HCT116 (cell line): ENCODE results near the gene ZNF621. TPM values are rescaled to one million over a fixed set of nuclear protein-coding genes. Genes with fewer than 3 reads are reported as not detected.

Source experiments
- ATAC-seq: fragments of 200-7000 bp; cut with Tn5 transposase; 2 replicates; pipeline ENCODE4 v1.9.1; 2020; ENCODE audit warnings: mild to moderate bottlenecking, moderate library complexity
- BruUV-seq: library from RNA; stranded (reverse); fragments of 400-500 nt; replicated peaks from 2 replicates; lab custom pipeline; 2021; lab: Mats Ljungman, UMichigan
- CTCF ChIA-PET: fragments of 300-600 bp; sonication (Branson Sonifier 250); formaldehyde crosslinking; loops from one replicate; lab custom pipeline; 2021; ENCODE audit warnings: antibody characterized with exemption; lab: Charles Lee
- POLR2A ChIA-PET: fragments of 300-600, 350-600 bp; sonication (Branson Sonifier 250); formaldehyde crosslinking; loops from one replicate; lab custom pipeline; 2021; ENCODE audit warnings: antibody characterized with exemption; lab: Charles Lee
- RAD21 ChIA-PET, 2 experiments: fragments of 300-600 bp; sonication (Branson Sonifier 250); formaldehyde crosslinking; loops; one replicate each; lab custom pipeline; 2023; ENCODE audit warnings: low total read pairs in 2 of 2; ENCODE audit not compliant: uncharacterized antibody in 2 of 2, unreplicated experiment in 2 of 2, low non-redundant PET in 1 of 2; lab: Charles Lee
- DNase-seq: peaks from one replicate; pipeline ENCODE4 v3.0.0-alpha.2; 2010; ENCODE audit warnings: low read depth, low spot score
- H2AFZ ChIP-seq: fragments of 200-600 bp; shearing (Covaris generic), sonication (generic); 2 replicates; pipeline ENCODE4 v1.6.1; 2017; ENCODE audit warnings: low read depth, mixed run types, mixed read lengths, antibody characterized with exemption, low read length; ENCODE audit not compliant: poor library complexity, severe bottlenecking
- H3K27ac ChIP-seq: 2 replicates; pipeline ENCODE4 v1.5.1; 2012; ENCODE audit warnings: low read depth, low read length
- H3K27me3 ChIP-seq: fragments of 200-600 bp; sonication (generic); 2 replicates; pipeline ENCODE4 v1.6.1; 2016; ENCODE audit warnings: mixed run types, low read length, mixed read lengths; ENCODE audit not compliant: insufficient read depth
- H3K36me3 ChIP-seq, 2 experiments: fragments of 200-500 bp in 1 of 2; fragments of 200-600 bp in 1 of 2; sonication (Bioruptor generic) in 1 of 2; sonication (generic) in 1 of 2; 2 replicates each; pipeline versions ENCODE4 v1.5.1 to v1.6.1; 2014 to 2016; ENCODE audit warnings: low read length in 2 of 2, inconsistent platforms in 1 of 2, mixed read lengths in 1 of 2, mixed run types in 1 of 2; ENCODE audit not compliant: insufficient read depth in 2 of 2, control insufficient read depth in 1 of 2
- H3K4me1 ChIP-seq, 2 experiments: fragments of 200-600 bp in 1 of 2; sonication (generic) in 1 of 2; 2 replicates each; pipeline versions ENCODE4 v1.5.1 to v1.6.1; 2012 to 2017; ENCODE audit warnings: low read length in 2 of 2, inconsistent platforms in 1 of 2, mild to moderate bottlenecking in 1 of 2, mixed read lengths in 1 of 2, mixed run types in 1 of 2, moderate library complexity in 1 of 2; ENCODE audit not compliant: insufficient read depth in 2 of 2, control insufficient read depth in 1 of 2
- H3K4me2 ChIP-seq: fragments of 200-600 bp; sonication (generic); 2 replicates; pipeline ENCODE4 v1.6.1; 2017; ENCODE audit warnings: mixed run types, low read length, mixed read lengths
- H3K4me3 ChIP-seq, 2 experiments: fragments of 200-600 bp in 1 of 2; sonication (generic) in 1 of 2; replicated peaks in 1 of 2; 2 replicates each; pipeline ENCODE4 v1.5.1; 2011 to 2016; ENCODE audit warnings: low read length in 2 of 2, control low read depth in 1 of 2, low read depth in 1 of 2, mild to moderate bottlenecking in 1 of 2, mixed read lengths in 1 of 2, mixed run types in 1 of 2
- H3K79me2 ChIP-seq: fragments of 200-600 bp; sonication (generic); 2 replicates; pipeline ENCODE4 v1.6.1; 2017; ENCODE audit warnings: mild to moderate bottlenecking, mixed run types, low read length, moderate library complexity, mixed read lengths; ENCODE audit not compliant: insufficient read depth
- H3K9ac ChIP-seq: fragments of 200-600 bp; sonication (generic); 2 replicates; pipeline ENCODE4 v1.6.1; 2016; ENCODE audit warnings: low read length, mixed read lengths
- H3K9me2 ChIP-seq: fragments of 200-600 bp; sonication (generic), shearing (Covaris generic); 2 replicates; pipeline ENCODE4 v1.6.1; 2017; ENCODE audit warnings: mixed run types, mild to moderate bottlenecking, moderate library complexity; ENCODE audit not compliant: insufficient read depth
- H3K9me3 ChIP-seq, 2 experiments: fragments of 200-500 bp in 1 of 2; fragments of 200-600 bp in 1 of 2; sonication (Bioruptor generic) in 1 of 2; sonication (generic) in 1 of 2; 2 replicates each; pipeline ENCODE4 v1.6.1; 2014 to 2017; ENCODE audit warnings: low read length in 2 of 2, mixed read lengths in 2 of 2, inconsistent platforms in 1 of 2, low read depth in 1 of 2, mild to moderate bottlenecking in 1 of 2, mixed run types in 1 of 2, moderate library complexity in 1 of 2; ENCODE audit not compliant: control insufficient read depth in 1 of 2, insufficient read depth in 1 of 2
- H4K20me1 ChIP-seq: fragments of 200-600 bp; sonication (generic), shearing (Covaris generic); 2 replicates; pipeline ENCODE4 v1.6.1; 2017; ENCODE audit warnings: mixed run types, mild to moderate bottlenecking, moderate library complexity; ENCODE audit not compliant: insufficient read depth
- CBX3 ChIP-seq: IDR thresholded peaks from 2 replicates; pipeline ENCODE4 v1.6.1; 2012; ENCODE audit warnings: low read depth
- EGR1 ChIP-seq: IDR thresholded peaks from 2 replicates; pipeline ENCODE4 v1.6.1; 2012; ENCODE audit warnings: low read depth
- ELF1 ChIP-seq: IDR thresholded peaks from 2 replicates; pipeline ENCODE4 v1.6.1; 2012; ENCODE audit warnings: low read depth, borderline replicate concordance
- EZH2 ChIP-seq: fragments of 200-600 bp; sonication (generic); IDR thresholded peaks from 2 replicates; pipeline ENCODE4 v1.6.1; 2017; ENCODE audit warnings: antibody characterized with exemption, mixed run types
- EZH2phosphoT487 ChIP-seq: fragments of 200-600 bp; IDR thresholded peaks from 2 replicates; pipeline ENCODE4 v1.6.1; 2018; ENCODE audit warnings: antibody characterized with exemption, borderline replicate concordance
- JUND ChIP-seq: IDR thresholded peaks from 2 replicates; pipeline ENCODE4 v1.6.1; 2012
- POLR2A ChIP-seq: IDR thresholded peaks from 2 replicates; pipeline ENCODE4 v1.7.0; 2011; ENCODE audit warnings: borderline replicate concordance; ENCODE audit not compliant: insufficient read depth, insufficient read length; ENCODE audit errors: extremely low read depth
- RAD21 ChIP-seq: IDR thresholded peaks from 2 replicates; pipeline ENCODE4 v1.6.1; 2012; ENCODE audit warnings: low read depth, mild to moderate bottlenecking
- SIN3A ChIP-seq: IDR thresholded peaks from 2 replicates; pipeline ENCODE4 v1.6.1; 2012; ENCODE audit warnings: low read depth
- SP1 ChIP-seq: IDR thresholded peaks from 2 replicates; pipeline ENCODE4 v1.6.1; 2012; ENCODE audit warnings: low read depth
- SRF ChIP-seq: IDR thresholded peaks from 2 replicates; pipeline ENCODE4 v1.6.1; 2012; ENCODE audit warnings: low read depth
- TCF7L2 ChIP-seq: IDR thresholded peaks from 2 replicates; pipeline ENCODE4 v1.7.0; 2011; ENCODE audit warnings: borderline replicate concordance, inconsistent platforms; ENCODE audit not compliant: insufficient read depth, insufficient read length; ENCODE audit errors: extremely low read depth
- YY1 ChIP-seq: IDR thresholded peaks from 2 replicates; pipeline ENCODE4 v1.6.1; 2011; ENCODE audit warnings: low read length, low read depth, moderate library complexity, mild to moderate bottlenecking; ENCODE audit not compliant: insufficient replicate concordance; ENCODE audit errors: extremely low read depth
- ZFX ChIP-seq: fragments of 450-650 bp; IDR thresholded peaks from 2 replicates; pipeline ENCODE4 v1.6.1; 2017
- ZNF274 ChIP-seq: fragments of 200-500 bp; sonication (Bioruptor generic); IDR thresholded peaks from 2 replicates; pipeline ENCODE4 v1.6.1; 2014; ENCODE audit warnings: mild to moderate bottlenecking, low read depth, low read length, inconsistent platforms
- intact Hi-C: fragments of 100-400 bp; cut with micrococcal nuclease; formaldehyde crosslinking; loops from 2 replicates; pipeline ENCODE4 v1.10.0; 2022
- total RNA-seq: library from RNA; stranded (reverse); gene quantifications from one replicate; pipeline ENCODE4 v1.2.1, GENCODE V29; 2021; ENCODE audit not compliant: unreplicated experiment
- TF ChIP-seq, protein P1 (sequence below): IDR thresholded peaks from 2 replicates; pipeline ENCODE4 v1.6.1; 2012
- TF ChIP-seq, protein P2 (sequence below): IDR thresholded peaks from 2 replicates; pipeline ENCODE4 v1.6.1; 2011; ENCODE audit warnings: mild to moderate bottlenecking, low read length, moderate library complexity; ENCODE audit not compliant: insufficient replicate concordance; ENCODE audit errors: extremely low read depth
- TF ChIP-seq, protein P3 (sequence below): IDR thresholded peaks from 2 replicates; pipeline ENCODE4 v1.6.1; 2012; ENCODE audit warnings: low read depth
- TF ChIP-seq, protein P4 (sequence below), 3 experiments: fragments of 200-600 bp in 1 of 3; sonication (generic) in 1 of 3; IDR thresholded peaks in 2 of 3; conservative IDR thresholded peaks in 1 of 3; 2 replicates each; pipeline ENCODE4 v1.5.1; 2012 to 2017; ENCODE audit warnings: low read depth in 2 of 3, low read length in 2 of 3, antibody characterized with exemption in 1 of 3, borderline replicate concordance in 1 of 3, control low read depth in 1 of 3, mild to moderate bottlenecking in 1 of 3, mixed read lengths in 1 of 3, mixed run types in 1 of 3, moderate library complexity in 1 of 3; ENCODE audit not compliant: insufficient read depth in 1 of 3

Gene ZNF621
- total RNA-seq, 1 experiment from 2014 or later, result 23.5 TPM

DNA sequence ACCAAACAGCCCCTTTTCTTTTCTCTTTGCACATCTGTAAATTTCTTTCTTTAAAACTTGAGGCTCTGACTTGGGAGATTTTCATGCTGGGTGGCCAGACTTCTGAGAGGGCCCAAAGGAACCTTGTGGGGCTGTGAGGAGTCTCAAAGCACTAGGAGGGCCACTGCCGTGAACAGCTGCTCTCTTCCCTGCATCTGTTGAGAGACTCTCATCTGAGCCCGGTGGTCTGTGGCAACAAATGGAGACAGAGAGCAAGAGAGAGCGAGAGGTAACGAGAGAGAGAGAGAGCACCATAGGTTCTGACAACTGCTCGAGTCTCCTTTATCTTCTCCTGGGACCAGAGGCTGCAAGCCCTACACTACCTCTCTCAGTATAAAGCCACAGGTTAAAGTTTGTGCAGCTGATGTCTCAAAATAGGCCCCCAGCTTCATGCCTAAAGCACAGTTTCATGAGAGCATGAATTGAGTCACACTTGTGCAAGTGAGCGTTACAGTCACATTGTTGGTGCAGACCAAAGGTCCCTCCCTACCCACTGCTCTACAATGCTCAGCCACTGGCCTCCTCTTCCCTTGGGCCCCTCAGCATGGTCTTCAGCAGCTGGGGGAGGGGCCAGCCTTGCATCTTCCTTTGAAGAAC lies 60.7 kb downstream of the ZNF621 start:
- Histone ChIP-seq H3K9ac (no peak overlapping the region), H3K9me3 (no peaks in the 10 kb centered on the region), H3K4me2 (no peak overlapping the region), H3K4me3 (no peak overlapping the region), H2AFZ (no peak overlapping the region), H3K4me1 (no peaks in the 10 kb centered on the region), H3K27ac (no peak overlapping the region), H3K79me2 (no peaks in the 10 kb centered on the region), H3K36me3 (no peaks in the 10 kb centered on the region), H3K9me2 (no peaks in the 10 kb centered on the region), H4K20me1 (no peaks in the 10 kb centered on the region), H3K27me3 (no peaks in the 10 kb centered on the region)
- POLR2A ChIA-PET, result no interaction called here
- ATAC-seq (no peak), DNase-seq (no peak)
- intact Hi-C loops, result loop anchor here (10.0 kb wide), 2 partner anchors 1129 to 1519 kb away; no protein-coding TSS in a partner anchor
- BruUV-seq, result no TSS peak
- TF ChIP-seq ZFX (no peak), EZH2phosphoT487 (no peak), TCF7L2 (no peak), EZH2 (no peak), JUND (no peak), POLR2A (no peak), SIN3A (no peak), SRF (no peak), ELF1 (no peak), EGR1 (no peak), SP1 (no peak), RAD21 (no peak), YY1 (no peak), CBX3 (no peak), ZNF274 (no peak)
- TF ChIP-seq, protein P1, sequence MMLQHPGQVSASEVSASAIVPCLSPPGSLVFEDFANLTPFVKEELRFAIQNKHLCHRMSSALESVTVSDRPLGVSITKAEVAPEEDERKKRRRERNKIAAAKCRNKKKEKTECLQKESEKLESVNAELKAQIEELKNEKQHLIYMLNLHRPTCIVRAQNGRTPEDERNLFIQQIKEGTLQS, result no peak
- TF ChIP-seq, protein P2, sequence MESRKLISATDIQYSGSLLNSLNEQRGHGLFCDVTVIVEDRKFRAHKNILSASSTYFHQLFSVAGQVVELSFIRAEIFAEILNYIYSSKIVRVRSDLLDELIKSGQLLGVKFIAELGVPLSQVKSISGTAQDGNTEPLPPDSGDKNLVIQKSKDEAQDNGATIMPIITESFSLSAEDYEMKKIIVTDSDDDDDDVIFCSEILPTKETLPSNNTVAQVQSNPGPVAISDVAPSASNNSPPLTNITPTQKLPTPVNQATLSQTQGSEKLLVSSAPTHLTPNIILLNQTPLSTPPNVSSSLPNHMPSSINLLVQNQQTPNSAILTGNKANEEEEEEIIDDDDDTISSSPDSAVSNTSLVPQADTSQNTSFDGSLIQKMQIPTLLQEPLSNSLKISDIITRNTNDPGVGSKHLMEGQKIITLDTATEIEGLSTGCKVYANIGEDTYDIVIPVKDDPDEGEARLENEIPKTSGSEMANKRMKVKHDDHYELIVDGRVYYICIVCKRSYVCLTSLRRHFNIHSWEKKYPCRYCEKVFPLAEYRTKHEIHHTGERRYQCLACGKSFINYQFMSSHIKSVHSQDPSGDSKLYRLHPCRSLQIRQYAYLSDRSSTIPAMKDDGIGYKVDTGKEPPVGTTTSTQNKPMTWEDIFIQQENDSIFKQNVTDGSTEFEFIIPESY, result no peak
- TF ChIP-seq, protein P3, sequence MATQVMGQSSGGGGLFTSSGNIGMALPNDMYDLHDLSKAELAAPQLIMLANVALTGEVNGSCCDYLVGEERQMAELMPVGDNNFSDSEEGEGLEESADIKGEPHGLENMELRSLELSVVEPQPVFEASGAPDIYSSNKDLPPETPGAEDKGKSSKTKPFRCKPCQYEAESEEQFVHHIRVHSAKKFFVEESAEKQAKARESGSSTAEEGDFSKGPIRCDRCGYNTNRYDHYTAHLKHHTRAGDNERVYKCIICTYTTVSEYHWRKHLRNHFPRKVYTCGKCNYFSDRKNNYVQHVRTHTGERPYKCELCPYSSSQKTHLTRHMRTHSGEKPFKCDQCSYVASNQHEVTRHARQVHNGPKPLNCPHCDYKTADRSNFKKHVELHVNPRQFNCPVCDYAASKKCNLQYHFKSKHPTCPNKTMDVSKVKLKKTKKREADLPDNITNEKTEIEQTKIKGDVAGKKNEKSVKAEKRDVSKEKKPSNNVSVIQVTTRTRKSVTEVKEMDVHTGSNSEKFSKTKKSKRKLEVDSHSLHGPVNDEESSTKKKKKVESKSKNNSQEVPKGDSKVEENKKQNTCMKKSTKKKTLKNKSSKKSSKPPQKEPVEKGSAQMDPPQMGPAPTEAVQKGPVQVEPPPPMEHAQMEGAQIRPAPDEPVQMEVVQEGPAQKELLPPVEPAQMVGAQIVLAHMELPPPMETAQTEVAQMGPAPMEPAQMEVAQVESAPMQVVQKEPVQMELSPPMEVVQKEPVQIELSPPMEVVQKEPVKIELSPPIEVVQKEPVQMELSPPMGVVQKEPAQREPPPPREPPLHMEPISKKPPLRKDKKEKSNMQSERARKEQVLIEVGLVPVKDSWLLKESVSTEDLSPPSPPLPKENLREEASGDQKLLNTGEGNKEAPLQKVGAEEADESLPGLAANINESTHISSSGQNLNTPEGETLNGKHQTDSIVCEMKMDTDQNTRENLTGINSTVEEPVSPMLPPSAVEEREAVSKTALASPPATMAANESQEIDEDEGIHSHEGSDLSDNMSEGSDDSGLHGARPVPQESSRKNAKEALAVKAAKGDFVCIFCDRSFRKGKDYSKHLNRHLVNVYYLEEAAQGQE, result no peak
- TF ChIP-seq, protein P4, sequence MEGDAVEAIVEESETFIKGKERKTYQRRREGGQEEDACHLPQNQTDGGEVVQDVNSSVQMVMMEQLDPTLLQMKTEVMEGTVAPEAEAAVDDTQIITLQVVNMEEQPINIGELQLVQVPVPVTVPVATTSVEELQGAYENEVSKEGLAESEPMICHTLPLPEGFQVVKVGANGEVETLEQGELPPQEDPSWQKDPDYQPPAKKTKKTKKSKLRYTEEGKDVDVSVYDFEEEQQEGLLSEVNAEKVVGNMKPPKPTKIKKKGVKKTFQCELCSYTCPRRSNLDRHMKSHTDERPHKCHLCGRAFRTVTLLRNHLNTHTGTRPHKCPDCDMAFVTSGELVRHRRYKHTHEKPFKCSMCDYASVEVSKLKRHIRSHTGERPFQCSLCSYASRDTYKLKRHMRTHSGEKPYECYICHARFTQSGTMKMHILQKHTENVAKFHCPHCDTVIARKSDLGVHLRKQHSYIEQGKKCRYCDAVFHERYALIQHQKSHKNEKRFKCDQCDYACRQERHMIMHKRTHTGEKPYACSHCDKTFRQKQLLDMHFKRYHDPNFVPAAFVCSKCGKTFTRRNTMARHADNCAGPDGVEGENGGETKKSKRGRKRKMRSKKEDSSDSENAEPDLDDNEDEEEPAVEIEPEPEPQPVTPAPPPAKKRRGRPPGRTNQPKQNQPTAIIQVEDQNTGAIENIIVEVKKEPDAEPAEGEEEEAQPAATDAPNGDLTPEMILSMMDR (IDR thresholded peaks at IDR 0.05 in 2 of 3, conservative IDR thresholded peaks at IDR 0.05 in 1 of 3; ENCODE audit: borderline replicate concordance in 1 of 3, insufficient read depth in 1 of 3, low read depth in 2 of 3, low read length in 2 of 3), result no peak
- CTCF ChIA-PET, result interaction anchor here (1.3 kb wide), 1 partner anchor 1131 kb away, joined by 3 read pairs; no protein-coding TSS in a partner anchor
- RAD21 ChIA-PET, result interaction anchor here in 1 of 2 experiments (0.7 kb wide), 1 partner anchor 329 kb away, joined by 3 read pairs; no protein-coding TSS in a partner anchor
